ENCODE measurements around the gene ABCA2.

The ABCA2 gene

DNA sequence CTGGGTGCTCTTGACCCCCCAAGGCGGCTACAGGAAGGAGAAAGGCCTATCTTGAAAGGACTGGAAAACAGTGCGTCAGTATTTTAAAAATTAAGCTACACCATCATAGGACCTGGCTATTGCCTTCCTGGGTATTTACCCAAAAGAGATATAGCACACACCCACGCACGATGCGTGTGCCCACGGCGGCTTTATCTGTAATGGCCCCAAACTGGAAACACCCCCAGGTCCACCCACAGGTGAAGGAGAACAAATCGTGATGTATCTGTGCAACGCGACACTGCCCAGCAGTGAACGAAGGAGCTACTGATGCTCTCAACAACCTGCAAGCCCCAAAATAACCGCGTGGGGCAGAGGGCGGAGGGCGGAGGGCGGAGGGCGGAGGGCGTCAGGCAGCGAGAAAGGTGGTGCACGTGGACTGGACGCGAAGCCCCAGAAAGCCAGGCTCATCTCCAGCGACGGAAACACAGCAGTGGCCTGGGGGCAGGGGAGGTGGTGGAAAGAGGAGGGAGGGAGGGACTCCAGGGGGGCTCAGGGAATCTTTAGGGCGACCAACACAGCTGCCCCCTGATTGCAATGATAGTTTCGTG, 63.1 kb downstream of the ABCA2 start:
- 0 out of 22 replicates have a peak, but pooled peaks cover 0 to 4% (median 0%) of the 10 kb centered on the region in 11 experiments for H3K27me3 ChIP-seq
- no peak overlapping the region for H3K4me3 ChIP-seq
- H3K9ac ChIP-seq, result no peak overlapping the region; a peak in 1 of 22 replicates
- no peak overlapping the region for H3K27ac ChIP-seq
- no peak for TF ChIP-seq Cebpa-rat (IDR thresholded peaks at IDR 0.05)
- H3K4me2 ChIP-seq, result peak overlapping the region in 4 of 11 experiments; percentile 20 to 51 (median 36); a peak in 5 of 22 replicates
- no peaks in the 10 kb centered on the region for H4K20me1 ChIP-seq
- no peaks in the 10 kb centered on the region for H3K9me3 ChIP-seq (replicated peaks in 1 of 11)
- H3K4me1 ChIP-seq, result peaks cover 13 to 24% (median 17%) of the 10 kb centered on the region in 10 experiments
- H3K36me3 ChIP-seq, result no peaks in the 10 kb centered on the region

DNA sequence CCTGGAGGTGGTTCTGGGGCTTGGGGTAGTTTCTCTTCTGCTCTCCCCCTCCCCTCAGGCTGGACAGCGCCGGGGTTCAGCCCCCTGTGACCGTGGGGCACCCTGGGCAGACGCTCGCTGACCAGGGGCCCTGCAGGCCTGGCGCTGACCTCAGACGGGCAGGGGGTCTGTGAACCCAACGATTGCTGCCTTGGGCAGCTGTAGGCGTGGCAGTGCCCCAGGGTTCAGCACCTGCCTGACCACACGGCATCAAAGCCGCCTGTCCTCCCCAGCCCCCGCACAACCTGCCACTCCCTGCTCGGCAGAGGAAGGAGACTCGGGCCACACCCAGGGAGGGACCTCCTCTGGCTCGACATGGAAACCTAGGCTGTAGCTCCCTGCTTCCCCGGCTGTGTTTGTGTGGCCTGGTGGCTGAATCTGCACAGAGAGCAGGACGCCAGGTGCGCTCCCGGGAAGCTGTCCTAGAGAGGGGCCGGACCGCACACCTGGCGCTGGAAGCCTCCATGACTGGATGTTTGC, 63.8 kb downstream of the ABCA2 start:
- peak overlapping the region in 4 of 11 experiments; percentile 20 to 51 (median 36); a peak in 6 of 22 replicates for H3K4me2 ChIP-seq
- TF ChIP-seq Cebpa-rat (IDR thresholded peaks at IDR 0.05), result no peak

DNA sequence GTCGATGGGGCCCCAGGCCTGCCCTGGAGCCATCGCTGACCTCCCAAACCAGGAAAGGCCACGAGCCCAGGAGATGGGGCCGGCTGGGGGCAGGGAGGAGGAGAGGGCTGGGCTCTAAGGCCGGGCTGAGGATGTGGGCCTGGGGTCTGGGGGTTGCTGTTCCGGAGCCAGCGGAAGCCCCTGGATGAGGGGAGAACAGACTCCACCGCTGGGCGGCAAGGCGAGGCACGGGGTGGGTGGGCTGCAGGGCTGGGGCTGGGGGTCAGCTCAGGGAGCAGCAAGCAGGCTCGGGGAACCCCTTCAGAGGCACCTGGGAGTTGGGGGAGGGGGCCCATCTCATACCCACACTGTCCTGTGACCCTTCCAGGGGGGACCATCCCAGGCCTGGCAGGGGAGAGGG, 64.3 kb downstream of the ABCA2 start:
- H3K36me3 ChIP-seq, result no peaks in the 10 kb centered on the region
- no peak overlapping the region for H3K4me3 ChIP-seq
- peak overlapping the region in 1 of 11 experiments; percentile 2; a peak in 1 of 22 replicates for H3K9ac ChIP-seq
- H3K4me1 ChIP-seq, result peaks cover 14 to 25% (median 19%) of the 10 kb centered on the region in 10 experiments
- H3K27me3 ChIP-seq, result 0 out of 22 replicates have a peak, but pooled peaks cover 0 to 4% (median 0%) of the 10 kb centered on the region in 11 experiments
- 0 out of 22 replicates have a peak overlapping the region, but pooled peaks of 2 of the 11 experiments have one; percentile 48 to 51 for H3K4me2 ChIP-seq
- no peak overlapping the region for H3K27ac ChIP-seq
- H4K20me1 ChIP-seq, result no peaks in the 10 kb centered on the region
- no peak for TF ChIP-seq Cebpa-rat (IDR thresholded peaks at IDR 0.05)
- H3K9me3 ChIP-seq (replicated peaks in 1 of 11), result no peaks in the 10 kb centered on the region

More for the DNA sequence above, 63.8 kb downstream of the ABCA2 start:
- H3K27me3 ChIP-seq, result 0 out of 22 replicates have a peak, but pooled peaks cover 0 to 4% (median 0%) of the 10 kb centered on the region in 11 experiments
- no peaks in the 10 kb centered on the region for H4K20me1 ChIP-seq
- no peak overlapping the region for H3K4me3 ChIP-seq
- H3K27ac ChIP-seq, result no peak overlapping the region
- no peaks in the 10 kb centered on the region for H3K36me3 ChIP-seq
- H3K9ac ChIP-seq, result peak overlapping the region in 1 of 11 experiments; percentile 2; a peak in 1 of 22 replicates
- peaks cover 14 to 25% (median 18%) of the 10 kb centered on the region in 10 experiments for H3K4me1 ChIP-seq
- H3K9me3 ChIP-seq (replicated peaks in 1 of 11), result no peaks in the 10 kb centered on the region

DNA sequence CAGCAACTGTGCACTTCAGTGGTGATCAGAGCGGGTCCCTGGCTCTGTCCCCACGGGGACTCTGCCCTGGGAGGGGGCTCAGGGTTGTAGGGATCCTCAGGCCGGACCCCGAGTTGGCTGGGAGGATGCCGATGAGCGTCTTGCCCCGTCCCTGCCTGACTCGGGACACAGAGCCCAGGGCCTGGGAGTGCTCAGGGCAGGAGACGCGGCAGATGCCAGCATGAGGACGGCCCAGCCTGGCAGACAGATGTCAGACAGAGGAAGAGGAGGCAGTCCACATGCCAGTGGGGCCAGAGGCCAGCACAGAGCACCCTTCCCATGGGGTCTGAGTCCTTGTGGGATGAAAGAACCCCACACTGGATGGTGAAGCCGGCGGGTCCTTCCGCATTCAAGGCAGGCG, 64.7 kb downstream of the ABCA2 start:
- Histone ChIP-seq H3K9ac (no peak overlapping the region; a peak in 1 of 22 replicates), H3K27me3 (0 out of 22 replicates have a peak, but pooled peaks cover 0 to 4% (median 0%) of the 10 kb centered on the region in 11 experiments), H3K4me2 (no peak overlapping the region), H3K27ac (no peak overlapping the region), H3K4me3 (no peak overlapping the region), H4K20me1 (no peaks in the 10 kb centered on the region), H3K9me3 (replicated peaks in 1 of 11) (no peaks in the 10 kb centered on the region), H3K36me3 (no peaks in the 10 kb centered on the region), H3K4me1 (peaks cover 14 to 24% (median 19%) of the 10 kb centered on the region in 10 experiments)
- no peak for TF ChIP-seq Cebpa-rat (IDR thresholded peaks at IDR 0.05)

DNA sequence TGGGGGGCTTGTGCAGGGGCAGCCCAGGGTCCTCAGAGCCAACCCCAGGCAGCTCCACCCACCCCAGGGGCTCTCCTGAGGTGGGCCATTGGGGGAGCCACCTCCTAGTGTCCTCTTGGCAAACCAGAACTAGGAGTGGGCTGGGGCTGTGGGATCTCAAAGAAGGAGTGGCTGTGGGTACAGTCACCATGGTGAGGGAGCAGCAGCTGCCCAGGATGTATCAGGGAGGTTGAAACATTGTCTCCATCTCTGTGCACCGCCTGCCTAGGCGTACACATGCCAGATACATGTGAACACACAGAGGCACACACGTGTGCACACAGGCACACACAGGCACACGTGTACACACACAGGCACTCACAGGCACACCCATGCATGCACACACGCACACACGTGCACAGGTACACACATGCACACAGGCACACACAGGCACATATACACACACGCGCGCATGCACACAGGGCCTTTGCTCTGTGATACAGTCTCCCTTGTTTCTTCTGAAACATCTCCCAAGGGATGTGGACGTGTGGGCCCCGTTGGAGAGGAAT, 65.3 kb downstream of the ABCA2 start:
- Histone ChIP-seq H3K9ac (no peak overlapping the region; a peak in 1 of 22 replicates), H3K9me3 (replicated peaks in 1 of 11) (no peaks in the 10 kb centered on the region), H4K20me1 (no peaks in the 10 kb centered on the region), H3K4me1 (peaks cover 14 to 21% (median 18%) of the 10 kb centered on the region in 10 experiments), H3K27me3 (0 out of 22 replicates have a peak, but pooled peaks cover 0 to 4% (median 0%) of the 10 kb centered on the region in 11 experiments), H3K4me3 (no peak overlapping the region), H3K36me3 (no peaks in the 10 kb centered on the region), H3K4me2 (no peak overlapping the region), H3K27ac (no peak overlapping the region)
- TF ChIP-seq Cebpa-rat (IDR thresholded peaks at IDR 0.05), result no peak

DNA sequence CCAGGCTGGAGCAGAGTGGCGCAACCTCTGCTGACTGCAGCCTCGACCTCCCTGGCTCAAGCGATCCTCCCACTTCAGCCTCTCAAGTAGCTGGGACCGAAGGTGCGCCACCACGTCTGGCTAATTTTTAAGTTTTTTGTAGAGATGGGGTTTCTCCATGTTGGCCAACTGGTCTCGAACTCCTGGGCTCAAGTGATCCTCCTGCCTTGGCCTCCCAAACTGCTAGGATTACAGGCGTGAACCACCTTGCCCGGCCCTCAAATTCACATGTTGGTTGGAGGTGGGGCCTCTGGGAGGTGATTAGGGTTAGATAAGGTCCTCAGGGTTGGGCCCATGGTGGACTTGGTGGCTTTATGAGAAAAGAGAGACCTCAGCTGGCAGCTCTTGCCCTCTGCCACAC, 65.9 kb downstream of the ABCA2 start:
- H4K20me1 ChIP-seq, result no peaks in the 10 kb centered on the region
- no peak overlapping the region for H3K4me3 ChIP-seq
- no peak overlapping the region for H3K27ac ChIP-seq
- no peaks in the 10 kb centered on the region for H3K9me3 ChIP-seq (replicated peaks in 1 of 11)
- no peak overlapping the region for H3K9ac ChIP-seq
- H3K36me3 ChIP-seq, result no peaks in the 10 kb centered on the region
- H3K27me3 ChIP-seq, result 0 out of 22 replicates have a peak, but pooled peaks cover 0 to 4% (median 0%) of the 10 kb centered on the region in 11 experiments
- no peak overlapping the region for H3K4me2 ChIP-seq
- H3K4me1 ChIP-seq, result peaks cover 14 to 21% (median 18%) of the 10 kb centered on the region in 10 experiments
- TF ChIP-seq Cebpa-rat (IDR thresholded peaks at IDR 0.05), result no peak

DNA sequence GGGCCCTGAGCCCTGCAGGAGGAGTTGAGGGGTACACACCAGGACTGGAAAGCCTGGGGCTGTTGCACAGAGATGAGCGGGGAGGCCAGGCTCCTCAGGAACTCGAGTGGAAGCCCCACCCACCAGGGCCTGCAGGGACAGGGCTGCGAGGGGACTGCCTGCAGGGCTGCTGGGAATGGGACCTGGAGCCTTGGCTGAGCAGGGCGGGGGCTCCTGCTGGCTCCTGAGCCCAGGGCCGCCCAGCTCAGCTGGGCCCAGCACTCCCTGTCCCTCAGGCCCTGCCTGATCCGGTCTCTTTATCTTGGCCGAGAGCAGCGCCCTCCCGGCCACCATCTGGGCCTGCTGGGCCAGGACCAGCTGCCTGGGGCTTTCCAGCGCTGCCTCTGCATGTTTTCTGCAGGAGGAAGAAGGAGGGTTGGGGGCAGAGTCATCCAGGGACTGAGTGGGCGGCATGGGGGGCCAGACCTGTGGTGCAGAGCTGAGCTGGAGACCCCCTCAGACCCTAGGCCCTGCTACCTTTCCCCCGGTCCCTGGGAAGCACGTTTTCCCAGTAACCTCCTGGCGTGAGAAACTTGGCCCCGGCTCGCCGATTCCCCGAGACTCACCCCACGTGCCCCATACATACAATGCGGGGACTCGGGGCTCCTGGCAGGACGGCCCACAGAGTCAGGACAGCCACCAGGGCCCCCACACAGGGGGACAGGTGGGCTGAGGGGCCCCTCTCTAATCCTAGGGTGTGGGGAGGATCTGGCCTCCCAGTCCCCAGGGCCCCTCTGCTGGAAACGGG, 66.6 kb downstream of the ABCA2 start:
- H4K20me1 ChIP-seq, result no peaks in the 10 kb centered on the region
- 0 out of 22 replicates have a peak, but pooled peaks cover 0 to 4% (median 0%) of the 10 kb centered on the region in 11 experiments for H3K27me3 ChIP-seq
- H3K4me1 ChIP-seq, result peaks cover 14 to 20% (median 17%) of the 10 kb centered on the region in 10 experiments
- TF ChIP-seq Cebpa-rat (IDR thresholded peaks at IDR 0.05), result no peak
- peaks cover 0 to 1% (median 0%) of the 10 kb centered on the region in 11 experiments; a peak in 1 of 22 replicates for H3K9me3 ChIP-seq (replicated peaks in 1 of 11)
- H3K4me2 ChIP-seq, result no peak overlapping the region
- no peaks in the 10 kb centered on the region for H3K36me3 ChIP-seq
- no peak overlapping the region for H3K4me3 ChIP-seq
- H3K27ac ChIP-seq, result no peak overlapping the region
- no peak overlapping the region for H3K9ac ChIP-seq

DNA sequence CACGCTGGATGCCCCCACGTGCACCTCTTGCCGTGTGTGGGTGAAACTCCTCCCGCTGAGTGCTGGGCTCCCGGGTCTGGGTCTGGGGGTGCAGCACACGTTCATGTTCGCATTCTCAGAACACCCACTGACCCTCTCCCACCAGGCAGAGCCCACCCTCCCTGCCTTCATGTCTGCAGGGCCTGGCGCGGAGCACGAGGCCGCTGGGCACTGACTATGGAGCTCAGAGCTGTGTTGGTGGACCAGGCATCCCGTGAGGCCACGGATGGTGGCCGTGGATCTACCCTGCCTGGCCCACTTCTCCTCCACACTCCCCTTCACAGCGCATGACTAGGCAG, 67.1 kb downstream of the ABCA2 start:
- Histone ChIP-seq H3K4me1 (peaks cover 9 to 15% (median 11%) of the 10 kb centered on the region in 10 experiments; a peak in 19 of 20 replicates), H3K4me2 (no peak overlapping the region), H3K9ac (no peak overlapping the region), H3K4me3 (no peak overlapping the region), H3K27ac (no peak overlapping the region), H3K36me3 (no peaks in the 10 kb centered on the region), H3K27me3 (0 out of 22 replicates have a peak, but pooled peaks cover 0 to 3% (median 0%) of the 10 kb centered on the region in 11 experiments), H4K20me1 (no peaks in the 10 kb centered on the region), H3K9me3 (replicated peaks in 1 of 11) (peaks cover 0 to 4% (median 0%) of the 10 kb centered on the region in 11 experiments; a peak in 1 of 22 replicates)
- TF ChIP-seq Cebpa-rat (IDR thresholded peaks at IDR 0.05), result no peak

Measured in BLaER1 treated with 17β-estradiol and CSF1 and Interleukin-3, amounts not matched to agents 10 nM and 100 nM (cell line).